HepG2 (cell line): ENCODE data around the gene PRRG3.

Experiments
- CHD4 ChIP-seq: fragments of 200-600 bp; sonication (generic); IDR thresholded peaks from 2 replicates; pipeline ENCODE4 v1.7.0; 2017; ENCODE audit warnings: mild to moderate bottlenecking, low read length, borderline replicate concordance
- GABPA ChIP-seq, 2 experiments: IDR thresholded peaks; 2 replicates each; pipeline ENCODE4 v1.6.1; 2011 to 2016; ENCODE audit warnings: low read depth in 2 of 2, low read length in 1 of 2, missing biosample characterization in 1 of 2, missing genetic modification characterization in 1 of 2
- ZZZ3 ChIP-seq: sonication (generic); formaldehyde crosslinking; IDR thresholded peaks from 2 replicates; pipeline ENCODE4 v1.4.0; 2020; ENCODE audit warnings: missing genetic modification reagents, mild to moderate bottlenecking, borderline replicate concordance

DNA sequence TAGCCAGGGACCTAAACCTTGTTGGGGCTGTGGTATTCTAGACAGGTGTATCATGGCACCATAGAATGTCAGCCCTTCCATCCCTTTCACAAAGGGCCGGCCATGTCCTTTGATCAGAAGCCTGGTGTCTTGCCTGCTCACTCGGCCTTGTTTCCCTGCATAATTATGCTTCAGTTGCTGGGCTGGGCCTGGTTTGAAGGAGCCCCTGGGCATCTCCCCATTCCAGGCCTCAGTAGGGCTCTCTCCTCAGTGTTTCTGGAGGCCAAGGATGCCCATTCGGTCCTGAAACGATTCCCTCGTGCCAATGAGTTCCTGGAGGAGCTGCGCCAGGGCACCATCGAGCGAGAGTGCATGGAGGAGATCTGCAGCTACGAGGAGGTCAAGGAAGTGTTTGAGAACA is 4.5 kb downstream of the PRRG3 start:
- TF ChIP-seq CHD4 (no peak), GABPA (IDR thresholded peaks at IDR 0.05; ENCODE audit: low read depth, low read length) (no peak), GABPA (CRISPR knock-in tag; IDR thresholded peaks at IDR 0.05; ENCODE audit: low read depth) (no peak), ZZZ3 (CRISPR knock-in tag) (no peak)
